Activated naive CD4-positive, alpha-beta T cell (primary cell): ENCODE results near the gene CBLN3.

Source experiments
- DNase-seq, 4 experiments: peaks; one replicate each; lab custom pipeline; 2025; lab: John Stamatoyannopoulos, UW

CBLN3 gene

GRCh38 chr14:24439257-24439656 lies 9.8 kb upstream of the CBLN3 start:
- no peak for DNase-seq

GRCh38 chr14:24438223-24439097 lies 9.0 kb upstream of the CBLN3 start:
- no peak for DNase-seq

- no peak for DNase-seq
These were observed 8.2 kb upstream of the CBLN3 start for GRCh38 chr14:24437736-24438067.

- DNase-seq: no peak
These were observed 7.7 kb upstream of the CBLN3 start for GRCh38 chr14:24437020-24437735.

- DNase-seq: no peak
These were observed 7.0 kb upstream of the CBLN3 start for GRCh38 chr14:24436355-24437019.

- no peak for DNase-seq
These were observed 6.5 kb upstream of the CBLN3 start for GRCh38 chr14:24435998-24436354.

- no peak for DNase-seq
These were observed 5.8 kb upstream of the CBLN3 start for GRCh38 chr14:24435192-24435810.

- no peak for DNase-seq
These were observed 5.2 kb upstream of the CBLN3 start for GRCh38 chr14:24434676-24435075.

GRCh38 chr14:24434036-24434435 lies 4.6 kb upstream of the CBLN3 start:
- no peak for DNase-seq

GRCh38 chr14:24432259-24433131 lies 3.0 kb upstream of the CBLN3 start:
- no peak for DNase-seq

- DNase-seq: peak; percentile 49 to 80 (median 72)
These were observed 2.2 kb upstream of the CBLN3 start for GRCh38 chr14:24431569-24432258.

- peak in 1 of 4 experiments; percentile 31 for DNase-seq
These were observed 1.5 kb upstream of the CBLN3 start for GRCh38 chr14:24430682-24431568.

- peak in 2 of 4 experiments; percentile 29 to 43 for DNase-seq
These were observed 744 bp upstream of the CBLN3 start for GRCh38 chr14:24430143-24430681.

- no peak for DNase-seq
These were observed 657 bp downstream of the CBLN3 start for GRCh38 chr14:24428628-24429394.

- DNase-seq: no peak
These were observed 1.6 kb downstream of the CBLN3 start for GRCh38 chr14:24427537-24428508.

GRCh38 chr14:24426912-24427536 lies 2.4 kb downstream of the CBLN3 start:
- DNase-seq: peak in 2 of 4 experiments; percentile 14 to 18
